ENCODE data around the gene MICAL1.

Gene MICAL1

GRCh38 chr6:109420751-109421150 lies 34.8 kb downstream of the MICAL1 start:
- no peak for DNase-seq

DNA sequence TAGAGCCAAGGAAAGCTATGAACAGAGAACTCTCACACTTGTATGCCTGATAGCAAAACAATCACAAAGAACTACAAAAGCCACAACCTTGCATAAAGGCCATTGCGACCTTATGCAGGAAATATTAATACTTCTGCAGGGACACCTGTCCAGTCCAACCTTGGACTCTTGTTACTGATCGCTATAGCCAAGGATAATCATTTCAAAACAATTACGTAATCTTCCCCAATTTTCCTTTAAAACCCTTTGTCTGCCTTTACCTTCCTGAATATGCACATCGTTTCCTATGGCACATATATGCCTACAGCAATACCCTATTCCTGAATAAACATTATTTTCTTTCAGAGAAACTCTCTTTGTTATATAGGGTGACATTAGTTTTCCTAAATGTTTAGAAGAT lies 37.9 kb downstream of the MICAL1 start:
- no peak for DNase-seq

- DNase-seq: no peak
Measured at GRCh38 chr6:109411034-109411433, 44.5 kb downstream of the MICAL1 start.

- DNase-seq: no peak
Measured at GRCh38 chr6:109406196-109406595, 49.4 kb downstream of the MICAL1 start.

DNA sequence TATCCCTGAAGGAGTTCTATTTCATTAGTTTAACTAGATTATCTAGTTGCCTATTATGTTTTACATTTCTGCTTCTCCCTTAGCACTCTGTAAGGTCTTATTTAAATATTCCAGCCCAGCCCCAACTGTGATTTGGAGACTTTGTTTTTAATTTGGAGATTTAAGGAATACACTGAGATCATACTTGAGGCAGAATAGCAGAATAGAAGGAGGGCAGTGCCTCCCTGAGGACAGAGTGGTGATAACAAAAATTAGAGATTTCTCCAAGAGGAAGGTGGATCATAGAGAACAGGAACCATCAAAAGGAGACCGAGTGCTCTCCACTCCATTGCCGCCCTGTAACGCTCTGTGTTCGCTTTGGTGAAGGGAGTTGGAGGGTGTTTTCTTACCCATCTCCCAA lies 58.6 kb downstream of the MICAL1 start:
- DNase-seq: no peak

GRCh38 chr6:109396046-109396718 lies 59.4 kb downstream of the MICAL1 start:
- no peak for DNase-seq

All from activated gamma-delta T cell treated with Interleukin-2 at 50 U/mL for 16 hours (primary cell).